Osteocyte (in vitro differentiated cells): Measurements from ENCODE around the gene HOXD12. TPM values are rescaled to one million over a fixed set of nuclear protein-coding genes. Genes with fewer than 3 reads are reported as not detected.

Experiments used
- DNase-seq: peaks from one replicate; pipeline ENCODE4 v3.0.0; 2021; ENCODE audit warnings: mixed read lengths; ENCODE audit not compliant: unreplicated experiment; ENCODE audit errors: extremely low spot score
- H3K27ac Mint-ChIP-seq: one replicate; pipeline ENCODE4 v1.8.0; 2021; ENCODE audit warnings: mild to moderate bottlenecking, mixed read lengths; ENCODE audit not compliant: unreplicated experiment
- H3K27me3 Mint-ChIP-seq: one replicate; pipeline ENCODE4 v1.8.0; 2021; ENCODE audit warnings: mixed read lengths; ENCODE audit not compliant: unreplicated experiment
- H3K36me3 Mint-ChIP-seq: one replicate; pipeline ENCODE4 v1.8.0; 2021; ENCODE audit warnings: mixed read lengths; ENCODE audit not compliant: unreplicated experiment
- H3K4me1 Mint-ChIP-seq: one replicate; pipeline ENCODE4 v1.8.0; 2021; ENCODE audit warnings: mixed read lengths; ENCODE audit not compliant: unreplicated experiment
- H3K4me3 Mint-ChIP-seq: one replicate; pipeline ENCODE4 v1.8.0; 2021; ENCODE audit warnings: mild to moderate bottlenecking, moderate library complexity, mixed read lengths; ENCODE audit not compliant: unreplicated experiment
- H3K9me3 Mint-ChIP-seq: one replicate; pipeline ENCODE4 v1.8.0; 2021; ENCODE audit warnings: mixed read lengths; ENCODE audit not compliant: unreplicated experiment
- total RNA-seq: library from RNA; stranded (reverse); gene quantifications from 2 replicates; pipeline ENCODE4 v1.2.1, GENCODE V29; 2021
- TF ChIP-seq, protein P1 (sequence below): fragments of 200-600 bp; sonication (generic); IDR thresholded peaks from 2 replicates; pipeline ENCODE4 v1.5.0; 2021; ENCODE audit warnings: antibody characterized with exemption, mild to moderate bottlenecking, moderate library complexity

HOXD12 gene
- total RNA-seq, 1 donor from 2014 or later, result not detected

DNA sequence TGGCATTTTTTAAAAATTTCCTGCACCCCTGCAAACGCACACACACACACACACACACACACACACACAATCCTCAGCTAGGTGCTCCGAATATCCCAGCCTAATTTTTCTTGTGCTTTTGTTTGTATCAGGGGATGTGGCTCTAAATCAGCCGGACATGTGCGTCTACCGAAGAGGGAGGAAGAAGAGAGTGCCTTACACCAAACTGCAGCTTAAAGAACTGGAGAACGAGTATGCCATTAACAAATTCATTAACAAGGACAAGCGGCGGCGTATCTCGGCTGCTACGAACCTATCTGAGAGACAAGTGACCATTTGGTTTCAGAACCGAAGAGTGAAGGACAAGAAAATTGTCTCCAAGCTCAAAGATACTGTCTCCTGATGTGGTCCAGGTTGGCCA is 5.2 kb upstream of the HOXD12 start:
- DNase-seq, result peak; percentile 30
- no peaks in the 10 kb centered on the region for H3K9me3 Mint-ChIP-seq
- TF ChIP-seq, protein P1, sequence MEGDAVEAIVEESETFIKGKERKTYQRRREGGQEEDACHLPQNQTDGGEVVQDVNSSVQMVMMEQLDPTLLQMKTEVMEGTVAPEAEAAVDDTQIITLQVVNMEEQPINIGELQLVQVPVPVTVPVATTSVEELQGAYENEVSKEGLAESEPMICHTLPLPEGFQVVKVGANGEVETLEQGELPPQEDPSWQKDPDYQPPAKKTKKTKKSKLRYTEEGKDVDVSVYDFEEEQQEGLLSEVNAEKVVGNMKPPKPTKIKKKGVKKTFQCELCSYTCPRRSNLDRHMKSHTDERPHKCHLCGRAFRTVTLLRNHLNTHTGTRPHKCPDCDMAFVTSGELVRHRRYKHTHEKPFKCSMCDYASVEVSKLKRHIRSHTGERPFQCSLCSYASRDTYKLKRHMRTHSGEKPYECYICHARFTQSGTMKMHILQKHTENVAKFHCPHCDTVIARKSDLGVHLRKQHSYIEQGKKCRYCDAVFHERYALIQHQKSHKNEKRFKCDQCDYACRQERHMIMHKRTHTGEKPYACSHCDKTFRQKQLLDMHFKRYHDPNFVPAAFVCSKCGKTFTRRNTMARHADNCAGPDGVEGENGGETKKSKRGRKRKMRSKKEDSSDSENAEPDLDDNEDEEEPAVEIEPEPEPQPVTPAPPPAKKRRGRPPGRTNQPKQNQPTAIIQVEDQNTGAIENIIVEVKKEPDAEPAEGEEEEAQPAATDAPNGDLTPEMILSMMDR, result no peak
- H3K27ac Mint-ChIP-seq, result no peak overlapping the region
- no peak overlapping the region for H3K4me3 Mint-ChIP-seq
- peaks cover 89% of the 10 kb centered on the region for H3K27me3 Mint-ChIP-seq
- no peaks in the 10 kb centered on the region for H3K36me3 Mint-ChIP-seq
- H3K4me1 Mint-ChIP-seq, result peaks cover 37% of the 10 kb centered on the region

DNA sequence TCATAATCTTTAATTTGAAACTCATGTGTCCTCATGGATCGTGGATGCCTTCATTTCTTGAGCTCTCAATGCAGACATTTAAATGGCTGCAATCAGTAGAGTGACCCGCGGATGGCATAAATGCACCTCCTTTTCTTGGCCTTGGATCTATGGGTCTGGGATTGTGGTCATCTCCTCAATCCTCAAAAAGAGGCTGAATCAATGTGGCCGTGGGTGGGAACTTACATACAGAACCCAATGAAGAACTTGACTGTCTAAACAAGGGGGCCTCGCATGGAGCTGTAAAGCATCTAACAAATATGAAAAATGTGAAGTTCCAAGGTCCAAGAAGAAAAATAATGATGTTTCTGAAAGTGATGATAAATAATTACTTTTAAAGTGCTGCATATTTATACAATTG is 4.2 kb upstream of the HOXD12 start:
- TF ChIP-seq, protein P1, result no peak
- H3K27me3 Mint-ChIP-seq, result peaks cover 87% of the 10 kb centered on the region
- no peak overlapping the region for H3K4me3 Mint-ChIP-seq
- DNase-seq, result peak; percentile 23
- peaks cover 37% of the 10 kb centered on the region for H3K4me1 Mint-ChIP-seq
- no peak overlapping the region for H3K27ac Mint-ChIP-seq
- H3K9me3 Mint-ChIP-seq, result no peaks in the 10 kb centered on the region
- no peaks in the 10 kb centered on the region for H3K36me3 Mint-ChIP-seq

DNA sequence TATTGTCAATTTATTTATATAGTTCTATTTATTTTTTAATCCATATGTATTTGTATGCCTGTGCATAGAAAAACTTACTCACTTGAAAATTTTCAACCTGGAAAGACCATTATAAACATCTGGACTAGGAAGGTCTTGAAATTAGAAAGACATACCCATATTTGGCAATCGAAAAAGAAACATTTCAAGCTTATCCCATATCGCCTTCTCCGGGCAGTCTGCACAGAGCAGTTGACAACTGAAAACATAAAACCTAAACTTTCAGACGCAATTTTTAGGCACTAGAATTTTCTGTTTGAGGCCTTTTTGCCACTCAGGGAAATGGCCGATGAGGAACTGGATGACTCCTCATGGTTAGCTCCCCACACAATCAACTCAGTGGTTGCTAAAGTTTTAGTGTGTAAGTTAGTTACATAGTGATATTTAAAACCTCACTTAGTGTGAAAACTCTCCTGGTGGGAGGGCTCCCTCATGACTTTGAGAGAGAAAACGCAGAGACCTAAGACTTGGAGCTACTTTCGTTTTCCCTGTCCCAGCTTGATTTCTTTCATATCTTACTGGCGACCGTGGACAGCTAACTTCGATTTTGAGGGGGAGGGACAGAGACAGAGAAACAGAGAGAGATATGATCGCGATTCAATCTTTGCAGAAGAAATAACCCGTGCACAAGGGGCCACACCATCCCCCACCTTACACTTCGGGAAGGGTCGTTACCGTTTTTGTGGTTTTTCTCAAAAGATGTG is 3.2 kb upstream of the HOXD12 start:
- H3K36me3 Mint-ChIP-seq, result no peaks in the 10 kb centered on the region
- no peaks in the 10 kb centered on the region for H3K9me3 Mint-ChIP-seq
- peak overlapping the region; percentile 74 for H3K4me3 Mint-ChIP-seq
- TF ChIP-seq, protein P1, result no peak
- peaks cover 87% of the 10 kb centered on the region for H3K27me3 Mint-ChIP-seq
- H3K4me1 Mint-ChIP-seq, result peaks cover 37% of the 10 kb centered on the region
- H3K27ac Mint-ChIP-seq, result no peak overlapping the region
- no peak for DNase-seq

DNA sequence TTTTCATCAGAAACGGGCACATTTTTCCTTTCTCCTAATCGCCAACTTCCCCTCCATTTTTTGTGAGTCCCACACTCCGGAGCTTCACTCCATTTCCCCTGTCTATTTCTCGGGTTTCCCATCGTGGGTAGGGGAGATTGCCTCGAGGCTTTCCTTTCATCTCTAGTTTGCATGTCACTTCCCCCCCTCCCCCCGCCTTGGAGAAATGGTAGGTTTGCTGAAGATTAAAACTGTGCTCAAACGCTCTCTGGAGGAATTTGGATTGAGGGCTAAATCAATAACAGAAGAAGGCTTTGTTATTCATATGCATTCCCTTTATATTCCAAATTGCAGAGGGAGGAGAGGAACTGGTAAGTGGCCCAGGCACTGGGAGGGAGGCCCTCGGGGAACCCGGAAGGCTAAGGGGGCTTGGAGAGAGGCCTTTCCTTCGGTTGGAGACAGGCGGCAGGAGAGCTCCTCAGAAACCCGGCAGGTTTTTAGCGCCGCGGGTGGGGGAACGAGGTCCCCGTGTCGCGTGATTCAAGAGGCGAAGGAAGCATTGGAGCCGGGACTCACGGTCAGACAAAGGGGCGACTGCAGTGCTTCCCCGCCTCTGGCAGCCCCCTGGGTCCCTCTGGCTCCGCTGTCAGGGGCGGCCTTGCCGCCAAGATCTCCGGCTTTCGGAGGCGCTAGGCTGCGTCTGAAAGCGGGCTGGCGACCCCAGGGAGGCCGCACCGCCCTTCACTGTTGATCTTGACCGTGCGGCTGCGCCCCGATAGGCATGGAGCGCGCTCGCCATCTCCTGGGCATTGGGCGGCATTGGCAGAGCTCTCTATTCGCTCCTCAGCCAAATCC is 2.4 kb upstream of the HOXD12 start:
- TF ChIP-seq, protein P1, result peak; percentile 97
- no peaks in the 10 kb centered on the region for H3K36me3 Mint-ChIP-seq
- H3K27ac Mint-ChIP-seq, result no peak overlapping the region

DNA sequence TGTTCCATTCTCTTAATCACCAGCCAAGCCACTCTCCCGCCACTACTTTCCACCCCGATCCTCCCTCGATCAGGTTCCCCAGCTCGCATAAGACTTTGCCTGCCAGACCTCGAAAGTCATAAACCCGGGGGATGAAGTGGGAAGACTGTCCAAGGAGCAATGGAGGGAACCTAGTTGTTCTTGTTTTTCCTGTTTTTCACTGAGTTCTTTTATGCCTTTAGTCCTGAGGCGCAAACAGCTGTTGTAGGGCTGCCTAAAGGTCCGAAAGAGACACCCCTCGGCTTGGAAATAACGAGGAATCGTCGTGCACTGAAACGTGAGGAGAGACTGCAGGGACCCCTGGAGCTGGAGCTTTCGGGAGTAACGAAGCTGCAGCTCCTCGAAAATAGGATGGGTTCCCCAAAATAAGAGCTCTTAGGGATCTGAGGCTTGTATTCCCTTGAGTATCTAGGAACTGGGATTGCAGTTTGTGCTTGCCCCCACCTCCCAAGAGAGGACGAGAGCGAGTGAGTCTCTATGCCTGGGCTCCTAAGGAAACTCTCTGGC is 1.7 kb upstream of the HOXD12 start:
- TF ChIP-seq, protein P1, result no peak
- Mint-ChIP-seq H3K9me3 (no peaks in the 10 kb centered on the region), H3K4me3 (peak overlapping the region; percentile 74), H3K27ac (no peak overlapping the region), H3K27me3 (peaks cover 93% of the 10 kb centered on the region), H3K36me3 (no peaks in the 10 kb centered on the region), H3K4me1 (peaks cover 30% of the 10 kb centered on the region)
- DNase-seq, result no peak

More for the DNA sequence above, 2.4 kb upstream of the HOXD12 start:
- H3K4me1 Mint-ChIP-seq, result peaks cover 30% of the 10 kb centered on the region
- DNase-seq, result peak; percentile 90
- peaks cover 87% of the 10 kb centered on the region for H3K27me3 Mint-ChIP-seq
- no peaks in the 10 kb centered on the region for H3K9me3 Mint-ChIP-seq
- peak overlapping the region; percentile 74 for H3K4me3 Mint-ChIP-seq
